DND-41 (cell line): ENCODE results near the gene SMARCB1.

Experiments
- ATAC-seq: fragments of 200-7000 bp; cut with Tn5 transposase; 3 replicates; pipeline ENCODE4 v1.9.1; 2021; ENCODE audit warnings: low read depth; ENCODE audit not compliant: insufficient read depth
- DNase-seq: peaks from one replicate; pipeline ENCODE4 v3.0.0-alpha.2; 2020
- H2AFZ ChIP-seq: 2 replicates; pipeline ENCODE4 v1.6.0; 2012; ENCODE audit warnings: low read depth, low read length
- H3K27ac ChIP-seq: 2 replicates; pipeline ENCODE4 v1.5.1; 2012; ENCODE audit warnings: low read length, inconsistent platforms
- H3K27me3 ChIP-seq: fragments of 200-600 bp; sonication (generic); 2 replicates; pipeline ENCODE4 v1.6.0; 2012; ENCODE audit warnings: low read length, mild to moderate bottlenecking, inconsistent platforms; ENCODE audit not compliant: insufficient read depth, poor library complexity
- H3K36me3 ChIP-seq: 2 replicates; pipeline ENCODE4 v1.5.1; 2012; ENCODE audit warnings: low read length, inconsistent platforms; ENCODE audit not compliant: insufficient read depth
- H3K4me1 ChIP-seq: 2 replicates; pipeline ENCODE4 v1.5.1; 2012; ENCODE audit warnings: mild to moderate bottlenecking, low read length; ENCODE audit not compliant: insufficient read depth
- H3K4me2 ChIP-seq: 2 replicates; pipeline ENCODE4 v1.6.0; 2012; ENCODE audit warnings: mild to moderate bottlenecking, moderate library complexity, low read length, inconsistent platforms; ENCODE audit not compliant: insufficient read depth
- H3K4me3 ChIP-seq, 2 experiments: fragments of 200-600 bp in 1 of 2; shearing (Covaris generic) in 1 of 2; 2 replicates each; pipeline ENCODE4 v1.5.1; 2012 to 2016; ENCODE audit warnings: inconsistent platforms in 2 of 2, low read length in 2 of 2, mild to moderate bottlenecking in 2 of 2, low read depth in 1 of 2, moderate library complexity in 1 of 2
- H3K79me2 ChIP-seq: 2 replicates; pipeline ENCODE4 v1.6.0; 2012; ENCODE audit warnings: low read length, inconsistent platforms; ENCODE audit not compliant: insufficient read depth
- H3K9ac ChIP-seq: 2 replicates; pipeline ENCODE4 v1.6.0; 2012; ENCODE audit warnings: low read depth, mild to moderate bottlenecking, inconsistent platforms, low read length, moderate library complexity
- H3K9me3 ChIP-seq: 2 replicates; pipeline ENCODE4 v1.5.1; 2012; ENCODE audit warnings: low read length, moderate library complexity, mild to moderate bottlenecking, inconsistent platforms; ENCODE audit not compliant: insufficient read depth, severe bottlenecking
- H4K20me1 ChIP-seq: 2 replicates; pipeline ENCODE4 v1.6.0; 2012; ENCODE audit warnings: low read length; ENCODE audit not compliant: insufficient read depth
- CTCF ChIP-seq: IDR thresholded peaks from 2 replicates; pipeline ENCODE4 v1.5.1; 2012; ENCODE audit warnings: borderline replicate concordance, low read length, moderate library complexity, mild to moderate bottlenecking; ENCODE audit not compliant: poor library complexity, severe bottlenecking; ENCODE audit errors: extremely low read depth
- EZH2 ChIP-seq: IDR thresholded peaks from 3 replicates; pipeline ENCODE4 v1.6.1; 2012; ENCODE audit warnings: borderline replicate concordance, low read depth, mild to moderate bottlenecking, moderate library complexity, low read length, inconsistent platforms; ENCODE audit not compliant: severe bottlenecking

SMARCB1 gene

GRCh38 chr22:23834793-23835483, 48.2 kb downstream of the SMARCB1 start:
- Histone ChIP-seq H3K4me1 (peaks cover 20% of the 10 kb centered on the region), H2AFZ (no peak overlapping the region), H3K36me3 (peaks cover 71% of the 10 kb centered on the region), H3K9me3 (no peaks in the 10 kb centered on the region), H3K4me2 (no peak overlapping the region), H3K4me3 (no peak overlapping the region), H3K27me3 (no peaks in the 10 kb centered on the region), H3K9ac (no peak overlapping the region), H4K20me1 (peaks cover 35% of the 10 kb centered on the region), H3K79me2 (peaks cover 22% of the 10 kb centered on the region), H3K27ac (no peak overlapping the region)
- TF ChIP-seq CTCF = no peak
- no peak for TF ChIP-seq EZH2
- ATAC-seq (no peak), DNase-seq (no peak)

GRCh38 chr22:23835484-23836144, 48.8 kb downstream of the SMARCB1 start:
- Histone ChIP-seq H3K27me3 (no peaks in the 10 kb centered on the region), H2AFZ (no peak overlapping the region), H3K36me3 (peaks cover 66% of the 10 kb centered on the region), H3K4me2 (no peak overlapping the region), H3K9ac (no peak overlapping the region), H3K79me2 (peaks cover 18% of the 10 kb centered on the region), H3K4me3 (no peak overlapping the region), H3K9me3 (no peaks in the 10 kb centered on the region), H3K4me1 (peaks cover 20% of the 10 kb centered on the region), H3K27ac (no peak overlapping the region), H4K20me1 (peaks cover 35% of the 10 kb centered on the region)
- no peak for ATAC-seq
- no peak for DNase-seq
- TF ChIP-seq EZH2 (no peak), CTCF (no peak)

- H3K9ac ChIP-seq = no peak overlapping the region
- no peaks in the 10 kb centered on the region for H3K27me3 ChIP-seq
- no peak overlapping the region for H3K4me2 ChIP-seq
- no peak for ATAC-seq
- H4K20me1 ChIP-seq = peaks cover 32% of the 10 kb centered on the region
- no peak overlapping the region for H2AFZ ChIP-seq
- no peak overlapping the region for H3K27ac ChIP-seq
- H3K9me3 ChIP-seq = no peaks in the 10 kb centered on the region
- TF ChIP-seq CTCF (no peak), EZH2 (no peak)
- no peak for DNase-seq
- H3K4me1 ChIP-seq = peaks cover 20% of the 10 kb centered on the region
- peaks cover 61% of the 10 kb centered on the region for H3K36me3 ChIP-seq
- peaks cover 13% of the 10 kb centered on the region for H3K79me2 ChIP-seq
- no peak overlapping the region for H3K4me3 ChIP-seq
Measured at GRCh38 chr22:23836281-23836680, 49.5 kb downstream of the SMARCB1 start.
